Fibroblast of gingiva (primary cell): ENCODE data around the gene H2BK1.

Experiments used
- DNase-seq: peaks from one replicate; pipeline ENCODE4 v3.0.0-alpha.2; 2011; ENCODE audit warnings: low read depth

Gene H2BK1

GRCh38 chr7:151210087-151210854 is at the start of gene H2BK1:
TSS of gene H2BK1 (minus strand) at chr7:151210488. CDS start at chr7:151210318, 170 bp downstream.
- DNase-seq, result no peak

- DNase-seq, result no peak
Measured at GRCh38 chr7:151257990-151258389, 47.7 kb upstream of the H2BK1 start.

- DNase-seq, result no peak
Measured at GRCh38 chr7:151256410-151257045, 46.2 kb upstream of the H2BK1 start.

GRCh38 chr7:151255390-151255789 is 45.1 kb upstream of the H2BK1 start:
- DNase-seq, result no peak

- no peak for DNase-seq
Measured at GRCh38 chr7:151254851-151255250, 44.6 kb upstream of the H2BK1 start.

GRCh38 chr7:151254316-151254715 is 44.0 kb upstream of the H2BK1 start:
- DNase-seq, result no peak

GRCh38 chr7:151252961-151253711 is 42.8 kb upstream of the H2BK1 start:
- no peak for DNase-seq

GRCh38 chr7:151252561-151252835 is 42.2 kb upstream of the H2BK1 start:
- DNase-seq, result no peak

GRCh38 chr7:151251689-151252560 is 41.6 kb upstream of the H2BK1 start:
- peak; percentile 82 for DNase-seq

- DNase-seq, result no peak
Measured at GRCh38 chr7:151251328-151251688, 41.0 kb upstream of the H2BK1 start.

GRCh38 chr7:151250181-151251132 is 40.2 kb upstream of the H2BK1 start:
- DNase-seq, result no peak

- DNase-seq, result peak; percentile 44
Measured at GRCh38 chr7:151249732-151250072, 39.4 kb upstream of the H2BK1 start.

- peak; percentile 63 for DNase-seq
Measured at GRCh38 chr7:151249034-151249731, 38.9 kb upstream of the H2BK1 start.

- peak; percentile 50 for DNase-seq
Measured at GRCh38 chr7:151248346-151249033, 38.2 kb upstream of the H2BK1 start, which contains the start of gene SMARCD3. TSS of gene SMARCD3 (minus strand) at chr7:151248694. CDS start at chr7:151248562, 132 bp downstream.

GRCh38 chr7:151247611-151248345 is 37.5 kb upstream of the H2BK1 start:
- no peak for DNase-seq

- DNase-seq, result no peak
Measured at GRCh38 chr7:151246851-151247580, 36.7 kb upstream of the H2BK1 start.

- no peak for DNase-seq
Measured at GRCh38 chr7:151246102-151246850, 36.0 kb upstream of the H2BK1 start.
